ENCODE data around the gene PPFIA2.

PPFIA2 gene

DNA sequence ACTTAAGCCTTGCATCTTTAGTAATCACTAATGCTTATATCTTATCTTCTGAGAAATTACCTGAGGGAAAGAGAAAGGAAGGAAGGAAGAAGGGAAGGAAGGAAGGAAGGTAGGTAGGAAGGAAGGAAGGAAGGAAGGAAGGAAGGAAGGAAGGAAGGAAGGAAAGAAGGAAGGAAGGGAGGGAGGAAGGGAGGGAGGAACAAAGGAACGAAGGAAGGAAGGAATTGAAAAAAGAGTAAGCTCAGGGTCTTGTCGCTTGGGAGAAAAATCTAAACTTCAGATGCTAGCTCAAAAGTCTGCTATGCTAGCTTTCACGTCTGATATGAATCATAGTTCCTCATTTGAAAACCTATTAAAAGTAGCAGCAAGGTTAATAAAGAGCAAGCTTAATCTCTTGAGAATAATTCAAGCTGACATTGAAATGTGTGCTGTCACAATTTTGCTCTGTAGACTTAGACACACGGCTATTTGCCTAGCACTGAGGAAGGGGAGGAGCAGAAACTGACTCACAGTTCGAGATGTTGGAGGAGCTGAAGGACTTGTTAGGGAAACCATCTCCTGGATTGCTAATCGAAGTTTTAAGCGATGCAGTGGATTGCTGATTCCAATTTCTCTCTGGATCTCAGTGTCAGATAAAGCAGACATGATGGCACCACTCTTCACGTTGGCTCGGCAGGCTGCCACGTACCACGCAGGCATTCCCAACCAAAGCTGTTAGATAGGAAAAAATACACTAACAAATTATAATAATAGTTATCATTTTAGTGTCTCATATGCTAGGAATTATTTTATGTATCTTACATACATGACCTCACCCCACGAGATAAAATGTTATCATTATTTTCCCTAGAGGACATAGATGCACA, 464.6 kb downstream of the PPFIA2 start:
- in situ Hi-C loops (cut with MboI; ENCODE audit: low sequenced_read_pairs) = no loop called here

DNA sequence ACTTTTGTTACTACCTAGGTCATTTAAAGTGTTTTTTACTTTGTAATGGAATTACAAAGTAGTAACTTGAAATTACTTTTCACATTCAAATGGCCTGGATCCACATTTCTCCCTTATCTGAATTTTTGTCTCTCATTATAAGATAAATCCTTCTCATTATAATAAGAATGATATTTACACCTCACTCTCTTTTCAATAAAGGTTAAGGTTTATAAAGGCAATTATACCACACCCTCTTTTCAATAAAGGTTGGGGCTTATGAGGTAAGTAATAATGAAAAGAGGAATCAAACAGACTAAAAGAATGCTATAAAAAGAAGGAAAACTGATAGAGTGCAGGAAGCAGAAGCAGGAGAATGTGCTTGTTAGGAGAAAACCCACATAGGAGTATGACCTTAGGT, 470.5 kb downstream of the PPFIA2 start:
- in situ Hi-C loops (cut with MboI; ENCODE audit: low sequenced_read_pairs) = no loop called here

DNA sequence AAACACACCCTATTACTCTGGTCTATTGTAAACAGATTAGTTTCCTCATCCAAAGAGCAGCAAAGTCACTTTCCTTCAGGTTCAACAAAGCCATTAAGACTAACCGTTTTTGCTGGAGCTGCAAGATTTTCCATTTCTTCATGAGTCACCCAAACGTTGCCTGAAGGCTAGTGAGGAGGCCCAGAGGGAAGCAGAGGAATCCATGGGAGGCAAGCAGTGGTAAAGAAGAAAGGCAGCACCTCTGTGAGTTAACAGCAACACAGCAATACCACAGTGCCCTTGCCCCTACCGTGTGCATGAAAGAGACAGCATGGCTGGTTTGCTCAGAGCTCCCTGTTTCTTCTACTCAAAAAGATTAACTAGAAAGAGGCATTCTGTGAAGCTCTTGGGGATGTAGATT, 475.0 kb downstream of the PPFIA2 start:
- in situ Hi-C loops (cut with MboI; ENCODE audit: low sequenced_read_pairs) = no loop called here

DNA sequence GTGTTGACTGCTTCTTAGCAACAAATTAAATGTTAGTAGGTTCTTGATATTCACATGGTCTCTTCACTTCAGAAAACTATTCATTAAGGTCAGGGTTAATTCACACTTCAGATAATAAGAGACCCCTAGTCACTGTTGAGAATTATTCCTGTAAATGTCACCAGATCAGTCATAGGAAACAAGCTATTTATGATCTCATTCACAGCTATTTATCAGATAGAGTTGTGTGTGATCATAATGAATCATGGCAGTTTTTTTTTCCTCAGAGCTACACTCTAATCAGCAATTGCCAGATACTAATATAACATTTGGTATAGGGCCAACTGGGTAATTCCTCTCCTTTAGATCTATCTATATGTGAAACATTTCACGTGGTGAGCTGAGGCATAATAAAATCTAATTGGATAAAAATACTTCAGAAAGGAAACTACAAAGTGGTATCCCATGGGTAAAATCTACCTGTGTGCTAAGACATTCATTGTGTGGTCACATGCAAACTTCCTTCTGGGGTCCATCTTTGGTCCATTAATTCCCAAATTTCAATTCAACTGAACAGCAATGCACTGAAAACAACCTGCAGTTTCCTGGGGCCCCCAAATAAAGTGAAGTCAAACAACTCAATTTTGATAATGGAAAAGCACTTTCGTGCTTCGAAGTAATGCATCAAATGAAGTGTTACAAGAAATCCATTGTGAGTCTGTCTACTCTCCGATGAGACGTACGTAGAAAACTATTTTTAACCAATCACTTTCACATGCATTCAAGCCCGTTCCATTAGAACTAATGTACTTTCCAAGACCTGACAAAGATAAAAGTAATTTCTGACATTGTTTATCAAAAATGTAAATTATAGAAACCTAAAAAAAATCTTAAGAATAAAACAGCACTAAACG, 484.3 kb downstream of the PPFIA2 start:
- in situ Hi-C loops (cut with MboI; ENCODE audit: low sequenced_read_pairs) = no loop called here

DNA sequence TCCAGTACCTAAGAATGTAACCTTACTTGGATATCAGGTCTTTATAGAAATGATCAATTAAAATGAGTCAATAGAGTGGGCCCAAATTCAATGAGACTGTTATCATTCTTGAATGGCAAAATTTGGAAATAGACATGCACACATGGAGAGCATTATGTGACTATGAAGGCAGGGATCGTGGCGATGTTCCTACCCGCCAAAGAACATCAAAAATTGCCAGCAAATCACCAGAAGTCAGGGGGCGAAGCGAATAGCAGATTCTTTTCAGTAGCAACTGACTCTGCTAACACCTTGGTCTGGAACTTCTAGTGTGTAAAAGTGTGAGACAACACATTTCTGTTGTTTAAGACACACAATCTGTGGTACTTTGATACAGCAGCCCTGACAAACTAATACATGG, 488.8 kb downstream of the PPFIA2 start:
- in situ Hi-C loops (cut with MboI; ENCODE audit: low sequenced_read_pairs) = no loop called here

DNA sequence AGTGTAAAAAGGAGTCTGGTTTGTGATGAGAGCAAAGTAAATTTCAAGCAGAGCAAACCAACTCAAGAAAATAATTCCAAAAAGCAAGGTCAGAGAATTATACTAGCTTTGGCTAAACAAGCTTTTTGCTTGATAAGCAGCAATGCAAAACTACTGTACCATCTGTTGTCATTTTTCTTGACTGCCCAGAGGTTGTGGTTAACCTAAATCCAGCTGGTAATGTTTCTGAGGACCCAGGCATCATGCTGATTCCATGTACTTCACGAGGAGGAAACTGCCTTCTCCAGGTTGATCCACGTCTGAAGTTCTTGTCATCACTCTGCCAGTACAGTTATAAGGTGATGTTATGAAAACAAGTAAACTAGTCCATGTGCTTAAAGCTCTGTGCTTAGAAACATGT, 496.1 kb downstream of the PPFIA2 start:
- in situ Hi-C loops (cut with MboI; ENCODE audit: low sequenced_read_pairs) = no loop called here

DNA sequence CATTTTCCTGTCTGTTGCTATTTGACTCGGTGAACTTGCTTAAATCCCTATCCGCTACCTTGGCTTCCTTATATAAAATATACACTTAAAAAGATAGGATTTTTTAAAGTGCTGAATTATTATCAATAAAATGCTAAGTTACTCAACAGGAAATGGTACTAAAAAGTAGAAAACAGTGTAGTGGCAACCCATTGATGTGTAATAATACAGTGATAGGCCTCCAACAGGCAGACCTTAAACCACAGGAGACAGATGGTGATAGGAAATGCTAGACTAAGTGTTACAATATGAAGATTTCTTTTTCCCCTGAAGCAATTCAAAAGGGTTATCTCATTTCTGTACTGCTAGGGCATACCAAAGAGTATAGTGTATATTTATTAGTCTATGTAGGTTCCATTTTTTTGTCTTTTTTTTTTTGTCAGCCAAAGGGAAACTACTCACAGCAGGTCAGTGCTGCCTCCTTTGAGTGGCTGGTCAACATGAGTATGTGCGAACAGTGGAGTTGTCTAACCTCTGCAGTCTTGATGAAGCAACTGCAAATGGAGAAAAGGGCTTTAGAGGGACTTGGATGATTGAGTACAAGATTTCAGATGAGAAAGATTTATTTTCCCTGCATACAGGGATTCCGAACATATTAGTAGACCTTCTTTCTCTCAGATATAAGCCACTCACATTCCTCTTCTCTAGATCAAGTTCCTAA, 497.5 kb downstream of the PPFIA2 start:
- in situ Hi-C loops (cut with MboI; ENCODE audit: low sequenced_read_pairs) = no loop called here

DNA sequence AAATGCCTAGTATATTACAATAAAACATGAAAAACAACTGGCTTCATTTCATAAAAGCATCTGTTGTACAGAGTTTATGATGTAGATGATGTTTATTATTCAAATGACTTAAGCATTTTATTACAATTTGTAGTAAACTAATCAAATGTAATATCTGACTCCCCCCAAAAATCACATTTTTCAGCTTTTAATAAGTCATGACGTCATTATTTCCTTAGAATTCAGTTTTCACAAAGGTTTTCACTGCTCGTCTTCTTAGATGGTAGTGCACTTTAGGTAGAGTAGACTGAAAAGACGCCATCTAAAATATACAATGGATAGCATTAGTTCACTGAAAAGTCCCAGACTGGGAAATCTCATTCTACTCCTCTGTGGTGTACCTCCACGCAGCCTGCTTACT, 499.8 kb downstream of the PPFIA2 start:
- in situ Hi-C loops (cut with MboI; ENCODE audit: low sequenced_read_pairs) = no loop called here

DNA sequence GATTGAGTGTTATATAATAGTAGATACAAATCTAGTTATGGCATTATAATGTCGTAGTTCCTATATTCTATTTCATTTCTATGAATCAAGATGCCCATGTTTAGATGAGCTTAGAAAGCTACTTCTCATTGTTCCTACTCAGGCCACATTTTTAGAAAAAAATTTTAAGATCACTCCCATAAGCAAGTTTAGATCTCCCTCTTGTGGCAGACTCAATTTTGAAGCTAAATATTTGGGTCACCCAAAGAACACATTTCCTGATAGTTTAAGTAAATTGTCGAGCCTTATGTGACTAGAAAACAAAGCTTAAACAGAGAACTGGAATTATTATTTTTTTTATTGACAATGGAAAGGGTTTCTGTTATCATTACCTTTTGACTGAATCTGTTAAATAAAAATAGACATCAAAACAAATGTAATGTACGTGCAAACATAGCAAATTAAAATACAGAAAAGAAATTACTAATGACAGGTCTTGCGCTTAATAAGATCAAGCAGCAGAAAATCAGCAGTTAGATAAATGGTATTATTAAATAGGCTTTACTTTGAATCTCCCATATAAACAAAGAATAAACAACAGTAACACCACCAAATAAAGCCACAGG, 501.1 kb downstream of the PPFIA2 start:
- in situ Hi-C loops (cut with MboI; ENCODE audit: low sequenced_read_pairs) = no loop called here

DNA sequence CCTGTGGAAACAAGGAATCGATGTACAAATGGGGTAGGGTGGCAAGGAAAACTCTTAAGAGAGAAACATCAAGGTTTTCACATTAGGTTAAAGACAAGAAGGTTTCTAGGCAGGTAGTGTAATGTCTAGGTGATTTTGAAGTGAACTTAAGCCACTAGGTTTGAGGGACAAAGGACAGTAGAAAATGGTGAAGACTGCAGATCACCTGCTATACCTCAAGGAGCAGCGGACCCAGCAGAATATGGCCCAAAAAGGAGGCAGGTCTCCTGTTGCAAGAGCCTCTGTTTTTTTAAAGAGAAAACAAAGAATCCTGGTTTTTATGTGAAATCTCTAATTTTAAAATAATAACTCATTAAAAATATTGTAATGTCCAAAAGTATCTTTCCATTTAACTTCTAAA, 503.2 kb downstream of the PPFIA2 start:
- in situ Hi-C loops (cut with MboI; ENCODE audit: low sequenced_read_pairs) = no loop called here

DNA sequence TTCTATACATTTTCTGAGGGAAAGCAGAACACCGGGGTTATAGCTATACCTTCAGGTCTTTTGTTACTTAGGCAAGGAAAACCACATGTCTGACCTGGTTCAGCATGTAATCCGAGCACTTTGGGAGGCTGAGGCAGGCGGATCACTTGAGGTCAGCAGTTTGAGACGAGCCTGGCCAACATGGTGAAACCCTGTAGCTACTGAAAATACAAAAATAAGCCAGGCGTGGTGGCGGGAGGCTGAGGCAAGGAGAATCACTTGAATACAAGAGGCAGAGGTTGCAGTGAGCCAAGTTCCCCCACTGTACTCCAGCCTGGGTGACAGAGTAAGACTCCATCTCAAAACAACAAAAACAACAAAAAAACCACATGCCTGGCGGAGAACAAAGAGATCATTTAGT, 503.7 kb downstream of the PPFIA2 start:
- in situ Hi-C loops (cut with MboI; ENCODE audit: low sequenced_read_pairs) = no loop called here

DNA sequence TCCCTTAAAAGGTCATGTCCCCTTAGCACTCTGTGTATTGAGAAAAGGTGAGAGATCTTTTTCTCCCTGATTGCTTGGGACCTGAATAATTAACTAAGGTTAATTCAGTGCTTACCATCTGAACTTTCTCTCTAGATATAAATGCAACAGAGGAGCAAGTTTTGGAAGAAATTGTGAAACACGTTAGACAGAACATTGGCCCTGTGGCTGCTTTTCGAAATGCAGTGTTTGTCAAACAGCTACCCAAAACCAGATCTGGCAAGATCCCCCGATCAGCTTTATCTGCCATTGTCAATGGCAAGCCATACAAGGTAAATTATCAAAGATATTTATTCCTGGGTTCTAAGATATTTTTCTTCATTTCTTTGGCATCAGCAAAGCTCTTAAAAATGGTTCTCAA, 505.8 kb downstream of the PPFIA2 start:
- in situ Hi-C loops (cut with MboI; ENCODE audit: low sequenced_read_pairs) = no loop called here

DNA sequence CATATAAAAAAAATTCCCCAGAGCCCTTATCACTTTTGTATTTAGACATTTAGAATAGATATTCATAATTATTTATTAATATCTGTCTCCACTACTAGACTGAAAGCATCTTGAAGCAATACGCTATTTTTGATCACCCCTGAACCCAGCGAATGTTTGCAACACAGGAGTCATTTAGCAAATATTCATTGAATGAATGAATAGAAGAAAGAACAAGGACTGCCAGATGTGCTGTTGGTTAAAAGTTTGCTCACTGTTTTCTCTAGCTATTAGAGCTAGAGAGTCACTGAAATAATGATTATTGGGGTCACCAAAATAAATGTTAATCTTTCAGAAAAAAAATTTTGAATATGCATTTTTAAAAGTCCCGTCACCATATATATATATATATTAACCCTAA, 506.9 kb downstream of the PPFIA2 start:
- in situ Hi-C loops (cut with MboI; ENCODE audit: low sequenced_read_pairs) = no loop called here

DNA sequence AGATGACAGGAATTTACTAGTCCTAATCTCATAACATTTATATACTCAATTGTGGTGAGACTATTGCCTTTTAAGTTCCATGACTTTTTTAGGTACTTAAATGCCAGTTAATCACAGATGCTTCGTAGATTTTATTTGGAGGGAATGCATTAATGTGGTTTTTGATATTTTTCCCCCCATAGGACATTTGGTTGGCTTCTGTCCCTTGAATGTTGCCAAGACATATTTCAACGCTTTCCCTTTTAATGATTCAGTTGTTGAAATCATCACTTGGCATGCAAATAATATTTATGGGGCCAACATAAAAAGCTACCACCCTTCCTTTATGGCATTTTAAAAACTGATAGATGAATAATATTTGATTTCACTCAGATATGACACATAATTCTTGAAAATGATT, 509.2 kb downstream of the PPFIA2 start:
- in situ Hi-C loops (cut with MboI; ENCODE audit: low sequenced_read_pairs) = no loop called here

DNA sequence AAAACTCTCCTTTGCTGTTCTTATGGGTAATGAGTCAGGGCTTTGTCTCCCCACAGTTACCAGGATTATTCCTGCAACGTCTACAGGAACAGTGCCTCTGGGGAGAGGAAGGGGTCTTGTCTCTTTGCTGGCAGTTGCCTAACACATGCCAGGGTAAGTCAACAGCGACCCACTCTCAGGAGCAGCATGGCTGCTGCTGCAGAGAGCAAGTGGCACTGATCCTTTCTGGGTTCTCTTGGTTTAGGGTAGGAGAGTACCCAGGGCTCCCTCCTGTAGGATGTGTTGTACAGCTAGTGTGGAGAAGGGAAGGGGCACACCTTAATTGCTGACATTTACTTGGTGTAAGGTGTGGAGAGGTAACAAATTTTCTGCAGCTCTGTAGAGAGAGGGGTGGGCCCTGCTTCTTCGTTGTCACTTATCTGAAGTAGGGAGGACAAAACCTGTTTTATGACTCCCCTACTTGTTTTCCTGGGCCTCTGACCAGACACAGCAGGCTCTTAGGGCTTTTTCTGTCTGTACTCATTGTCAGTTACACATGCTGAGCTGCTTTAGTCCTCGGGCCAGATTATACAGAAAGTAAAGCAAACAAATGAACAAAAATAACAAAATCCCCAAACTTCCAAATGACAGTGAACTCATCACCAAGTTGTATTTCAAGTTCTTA, 513.1 kb downstream of the PPFIA2 start:
- in situ Hi-C loops (cut with MboI; ENCODE audit: low sequenced_read_pairs) = no loop called here

DNA sequence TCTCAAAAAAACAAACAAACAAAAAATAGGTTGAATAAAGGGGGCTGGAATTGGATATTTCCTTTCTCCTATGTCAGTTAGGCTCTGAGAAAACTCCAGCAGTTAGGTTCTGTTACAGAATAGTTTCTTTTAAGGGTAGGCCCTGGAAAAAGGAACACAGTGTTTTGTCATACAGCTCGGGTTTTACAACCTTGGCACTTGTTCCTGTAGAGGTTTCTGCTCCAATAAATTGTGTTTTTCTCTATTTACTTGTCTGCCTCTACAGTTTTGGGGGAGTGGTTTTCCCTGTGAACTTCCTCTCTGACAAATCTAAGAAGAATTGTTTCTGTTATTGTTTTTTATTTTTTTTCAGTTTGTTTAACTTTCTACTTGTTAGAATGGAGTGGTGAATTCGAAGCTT, 513.7 kb downstream of the PPFIA2 start:
- in situ Hi-C loops (cut with MboI; ENCODE audit: low sequenced_read_pairs) = no loop called here

DNA sequence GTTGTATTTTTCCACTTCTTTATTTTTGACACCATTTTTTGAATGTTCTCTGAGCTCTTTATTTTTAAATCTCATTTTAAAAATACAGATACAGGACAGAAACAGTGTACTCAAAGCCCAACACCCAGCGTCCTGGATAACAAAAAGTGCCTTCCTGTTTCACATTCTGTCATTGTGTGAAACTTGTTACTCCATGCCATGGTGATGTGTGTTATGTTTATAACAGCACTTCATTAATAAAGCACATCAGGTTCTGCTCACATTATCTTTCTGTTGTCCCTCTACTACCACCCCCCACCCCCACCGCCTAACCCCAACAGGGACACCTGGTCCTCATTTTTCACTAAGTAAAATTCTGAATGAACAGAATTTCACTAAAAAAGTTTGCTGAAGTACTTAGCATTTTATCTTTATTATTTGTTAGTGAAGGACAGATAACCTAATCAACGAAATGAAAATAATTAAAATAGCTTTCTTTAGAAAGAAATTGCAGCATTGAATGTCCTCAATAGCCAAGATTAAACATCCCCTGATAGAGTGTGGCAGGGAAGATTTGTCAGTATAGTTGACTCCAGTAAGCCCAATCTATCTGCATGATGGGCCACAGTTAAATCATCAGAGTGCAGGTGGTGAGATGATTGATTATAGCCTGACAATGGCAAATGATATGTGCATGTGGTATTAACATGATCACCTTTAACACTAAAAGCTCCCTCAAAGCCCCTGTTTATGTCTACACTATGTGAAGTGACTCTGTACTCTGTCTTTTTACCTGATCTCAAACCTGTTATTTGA, 527.4 kb downstream of the PPFIA2 start:
- in situ Hi-C loops (cut with MboI; ENCODE audit: low sequenced_read_pairs) = no loop called here

DNA sequence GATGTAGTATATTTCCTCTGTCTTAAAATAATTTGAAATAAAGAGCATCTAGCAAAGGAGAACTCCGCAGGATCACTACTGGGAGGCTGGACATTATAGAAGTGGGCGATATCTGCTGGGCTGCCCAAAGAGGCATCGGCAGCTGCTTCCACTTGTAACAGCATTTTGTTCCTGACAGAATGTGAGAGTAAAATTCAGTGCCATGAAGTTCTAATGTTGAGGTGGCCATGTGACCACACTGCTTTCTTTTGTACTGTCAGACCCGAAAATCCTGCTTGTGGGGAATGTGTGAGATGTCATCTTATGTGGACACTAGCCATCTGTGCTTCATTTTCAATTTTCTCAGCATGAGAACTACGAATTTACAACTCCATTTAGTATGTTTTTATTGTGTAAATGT, 529.4 kb downstream of the PPFIA2 start:
- in situ Hi-C loops (cut with MboI; ENCODE audit: low sequenced_read_pairs) = no loop called here

DNA sequence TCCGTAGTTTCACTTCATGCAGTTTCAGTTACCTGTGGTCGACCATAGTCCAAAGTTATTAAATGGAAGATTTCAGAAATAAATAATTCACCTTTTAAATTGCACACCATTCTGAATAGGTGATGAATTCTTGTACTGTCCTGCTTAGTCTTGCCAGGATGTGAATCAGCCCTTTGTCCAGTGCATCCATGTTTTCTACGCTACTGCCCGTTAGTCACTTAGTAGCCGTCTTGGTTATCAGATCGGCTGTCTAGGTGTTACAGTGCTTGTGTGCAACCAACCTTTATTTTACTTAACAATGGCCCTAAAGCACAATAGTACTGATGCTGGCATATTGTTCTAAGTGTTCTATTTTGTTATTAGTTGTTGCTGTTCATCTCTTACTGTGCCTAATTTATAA, 534.5 kb downstream of the PPFIA2 start:
- in situ Hi-C loops (cut with MboI; ENCODE audit: low sequenced_read_pairs) = no loop called here
